DMS 273 (cell line): ENCODE results near the gene DNAH9.

Experiments used
- DNase-seq: peaks from one replicate; lab custom pipeline; 2025; ENCODE audit not compliant: unreplicated experiment; lab: John Stamatoyannopoulos, UW

Gene DNAH9

GRCh38 chr17:11825572-11826209 is 227.4 kb downstream of the DNAH9 start:
- peak; percentile 77 for DNase-seq

- no peak for DNase-seq
Measured at GRCh38 chr17:11832401-11833137, 234.3 kb downstream of the DNAH9 start.

GRCh38 chr17:11836508-11836907 is 238.2 kb downstream of the DNAH9 start:
- DNase-seq = no peak

GRCh38 chr17:11840052-11840451 is 241.8 kb downstream of the DNAH9 start:
- DNase-seq = no peak

- DNase-seq = no peak
Measured at GRCh38 chr17:11840831-11841230, 242.6 kb downstream of the DNAH9 start.

GRCh38 chr17:11848330-11848729 is 250.1 kb downstream of the DNAH9 start:
- DNase-seq = no peak

GRCh38 chr17:11852231-11852630 is 254.0 kb downstream of the DNAH9 start:
- no peak for DNase-seq

GRCh38 chr17:11852912-11853311 is 254.6 kb downstream of the DNAH9 start:
- DNase-seq = no peak

- DNase-seq = no peak
Measured at GRCh38 chr17:11853321-11854151, 255.3 kb downstream of the DNAH9 start.

GRCh38 chr17:11855306-11855705 is 257.0 kb downstream of the DNAH9 start:
- no peak for DNase-seq

GRCh38 chr17:11857006-11857405 is 258.7 kb downstream of the DNAH9 start:
- no peak for DNase-seq

GRCh38 chr17:11869680-11870394 is 271.6 kb downstream of the DNAH9 start:
- no peak for DNase-seq

GRCh38 chr17:11871773-11872172 is 273.5 kb downstream of the DNAH9 start:
- no peak for DNase-seq

- DNase-seq = no peak
Measured at GRCh38 chr17:11874756-11875155, 276.5 kb downstream of the DNAH9 start.

GRCh38 chr17:11880714-11881113 is 282.4 kb downstream of the DNAH9 start:
- DNase-seq = peak; percentile 80

- no peak for DNase-seq
Measured at GRCh38 chr17:11882716-11883115, 284.4 kb downstream of the DNAH9 start.

GRCh38 chr17:11885051-11885450 is 286.8 kb downstream of the DNAH9 start:
- DNase-seq = no peak

- DNase-seq = no peak
Measured at GRCh38 chr17:11889266-11889665, 291.0 kb downstream of the DNAH9 start.

- DNase-seq = no peak
Measured at GRCh38 chr17:11893862-11894261, 295.6 kb downstream of the DNAH9 start.

GRCh38 chr17:11896199-11896598 is 297.9 kb downstream of the DNAH9 start:
- no peak for DNase-seq

GRCh38 chr17:11898526-11899235 is 300.4 kb downstream of the DNAH9 start:
- no peak for DNase-seq
